Caco-2 (cell line): ENCODE results near the gene CA4. TPM values are rescaled to one million over a fixed set of nuclear protein-coding genes. Genes with fewer than 3 reads are reported as not detected.

Experiments used
- BruUV-seq: library from RNA; stranded (reverse); fragments of 400-500 nt; replicated peaks from 2 replicates; lab custom pipeline; 2021; lab: Mats Ljungman, UMichigan
- CTCF ChIA-PET: fragments of 300-600 bp; sonication (Branson Sonifier 250); formaldehyde crosslinking; loops from one replicate; lab custom pipeline; 2022; ENCODE audit warnings: antibody characterized with exemption; lab: Charles Lee
- POLR2A ChIA-PET: fragments of 300-600 bp; sonication (Branson Sonifier 250); formaldehyde crosslinking; loops from one replicate; lab custom pipeline; 2022; ENCODE audit warnings: antibody characterized with exemption; lab: Charles Lee
- DNase-seq, 2 experiments: peaks; one replicate each; pipeline versions ENCODE4 v3.0.0 to v3.0.0-alpha.2; 2020 to 2022
- H3K27me3 ChIP-seq: replicated peaks from 2 replicates; pipeline ENCODE4 v1.6.0; 2011; ENCODE audit warnings: low read length; ENCODE audit not compliant: control insufficient read depth, insufficient read depth
- H3K36me3 ChIP-seq: 2 replicates; pipeline ENCODE4 v1.5.1; 2011; ENCODE audit warnings: low read length; ENCODE audit not compliant: control insufficient read depth, insufficient read depth
- H3K4me1 ChIP-seq: fragments of 250-450 bp; sonication (Bioruptor Pico); 2 replicates; pipeline ENCODE4 v1.5.1; 2020; ENCODE audit warnings: mild to moderate bottlenecking
- H3K4me3 ChIP-seq: 2 replicates; pipeline ENCODE4 v1.5.1; 2011; ENCODE audit warnings: low read depth, mild to moderate bottlenecking, control low read depth, low read length
- H3K9me3 ChIP-seq: fragments of 250-450 bp; sonication (Bioruptor Pico); 2 replicates; pipeline ENCODE4 v1.5.1; 2020; ENCODE audit warnings: mild to moderate bottlenecking, moderate library complexity
- H3K27ac Mint-ChIP-seq: one replicate; pipeline ENCODE4 v1.8.0; 2022; ENCODE audit warnings: mixed read lengths; ENCODE audit not compliant: unreplicated experiment
- H3K27me3 Mint-ChIP-seq: one replicate; pipeline ENCODE4 v1.8.0; 2022; ENCODE audit warnings: mixed read lengths; ENCODE audit not compliant: insufficient read depth, unreplicated experiment
- H3K36me3 Mint-ChIP-seq: one replicate; pipeline ENCODE4 v1.8.0; 2022; ENCODE audit warnings: mild to moderate bottlenecking, mixed read lengths; ENCODE audit not compliant: insufficient read depth, unreplicated experiment
- H3K4me1 Mint-ChIP-seq: one replicate; pipeline ENCODE4 v1.8.0; 2022; ENCODE audit warnings: low read depth, mixed read lengths; ENCODE audit not compliant: unreplicated experiment
- H3K4me3 Mint-ChIP-seq: one replicate; pipeline ENCODE4 v1.8.0; 2022; ENCODE audit warnings: mild to moderate bottlenecking, moderate library complexity, mixed read lengths; ENCODE audit not compliant: unreplicated experiment
- H3K9me3 Mint-ChIP-seq: one replicate; pipeline ENCODE4 v1.8.0; 2022; ENCODE audit warnings: mixed read lengths; ENCODE audit not compliant: unreplicated experiment
- intact Hi-C: fragments of 100-400 bp; cut with micrococcal nuclease; formaldehyde crosslinking; loops from one replicate; pipeline ENCODE4 v1.10.0; 2022; ENCODE audit not compliant: unreplicated experiment
- total RNA-seq: library from RNA; stranded (reverse); gene quantifications from 2 replicates; pipeline ENCODE4 v1.2.3, GENCODE V29; 2022
- TF ChIP-seq, protein P1 (sequence below), 2 experiments: fragments of 200-600 bp in 1 of 2; IDR thresholded peaks; 1 replicate in 1 of 2; 2 replicates in 1 of 2; pipeline versions ENCODE4 v1.5.1 to v1.8.0; 2011 to 2022; ENCODE audit warnings: antibody characterized with exemption in 1 of 2, control low read depth in 1 of 2, inconsistent platforms in 1 of 2, low read depth in 1 of 2, low read length in 1 of 2, mild to moderate bottlenecking in 1 of 2, moderate library complexity in 1 of 2; ENCODE audit not compliant: insufficient read depth in 1 of 2, severe bottlenecking in 1 of 2, unreplicated experiment in 1 of 2

CA4 gene
- total RNA-seq, 1 experiment from 2014 or later = not detected

DNA sequence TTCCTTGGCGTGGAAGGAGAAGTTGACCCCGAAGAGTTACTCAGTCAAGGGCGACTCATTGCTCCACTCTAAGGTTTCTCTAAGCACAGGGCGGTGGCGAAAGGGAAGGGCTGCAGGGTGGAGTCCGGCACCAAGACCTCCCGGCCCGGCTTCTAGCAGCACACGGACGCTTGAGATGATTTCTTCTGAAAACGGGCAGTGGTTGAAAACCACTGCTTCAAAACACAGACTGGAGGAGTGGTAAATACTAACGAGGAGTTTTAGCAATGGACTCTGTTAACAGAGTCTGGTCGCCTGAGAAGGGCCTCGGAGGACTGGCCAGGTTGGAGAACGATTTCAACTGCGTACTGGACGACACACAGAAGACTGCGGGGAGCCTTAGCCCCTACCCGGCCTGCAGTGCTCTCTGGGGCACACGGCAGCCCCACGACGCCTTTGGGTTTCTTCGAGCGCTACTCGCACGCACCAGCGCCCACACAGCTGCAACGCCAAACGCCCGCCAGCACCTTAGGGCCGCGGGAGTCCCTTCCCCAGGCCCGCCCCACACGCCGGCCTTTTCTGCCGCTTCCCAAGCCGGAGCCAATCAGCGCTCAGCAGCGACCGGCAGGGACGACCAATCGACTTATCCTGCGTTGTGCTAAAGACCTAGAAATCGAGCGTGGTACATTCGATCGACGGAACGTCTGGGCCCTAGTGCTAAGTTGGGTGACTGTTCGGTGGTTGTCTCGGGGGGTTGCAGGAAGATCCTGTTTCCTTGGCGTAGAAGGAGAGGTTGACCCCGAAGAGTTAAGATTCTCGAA lies 14.4 kb upstream of the CA4 start:
- H3K36me3 ChIP-seq = no peaks in the 10 kb centered on the region
- H3K4me1 Mint-ChIP-seq = peaks cover 8% of the 10 kb centered on the region
- H3K4me1 ChIP-seq = no peaks in the 10 kb centered on the region
- no peaks in the 10 kb centered on the region for H3K9me3 Mint-ChIP-seq
- no peaks in the 10 kb centered on the region for H3K9me3 ChIP-seq
- peak overlapping the region; percentile 61 for H3K27ac Mint-ChIP-seq
- H3K27me3 ChIP-seq = no peaks in the 10 kb centered on the region
- TF ChIP-seq, protein P1, sequence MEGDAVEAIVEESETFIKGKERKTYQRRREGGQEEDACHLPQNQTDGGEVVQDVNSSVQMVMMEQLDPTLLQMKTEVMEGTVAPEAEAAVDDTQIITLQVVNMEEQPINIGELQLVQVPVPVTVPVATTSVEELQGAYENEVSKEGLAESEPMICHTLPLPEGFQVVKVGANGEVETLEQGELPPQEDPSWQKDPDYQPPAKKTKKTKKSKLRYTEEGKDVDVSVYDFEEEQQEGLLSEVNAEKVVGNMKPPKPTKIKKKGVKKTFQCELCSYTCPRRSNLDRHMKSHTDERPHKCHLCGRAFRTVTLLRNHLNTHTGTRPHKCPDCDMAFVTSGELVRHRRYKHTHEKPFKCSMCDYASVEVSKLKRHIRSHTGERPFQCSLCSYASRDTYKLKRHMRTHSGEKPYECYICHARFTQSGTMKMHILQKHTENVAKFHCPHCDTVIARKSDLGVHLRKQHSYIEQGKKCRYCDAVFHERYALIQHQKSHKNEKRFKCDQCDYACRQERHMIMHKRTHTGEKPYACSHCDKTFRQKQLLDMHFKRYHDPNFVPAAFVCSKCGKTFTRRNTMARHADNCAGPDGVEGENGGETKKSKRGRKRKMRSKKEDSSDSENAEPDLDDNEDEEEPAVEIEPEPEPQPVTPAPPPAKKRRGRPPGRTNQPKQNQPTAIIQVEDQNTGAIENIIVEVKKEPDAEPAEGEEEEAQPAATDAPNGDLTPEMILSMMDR (IDR thresholded peaks at IDR 0.05; ENCODE audit: insufficient read depth in 1 of 2, low read depth in 1 of 2, low read length in 1 of 2, severe bottlenecking in 1 of 2, unreplicated experiment in 1 of 2) = no peak
- peaks cover 5% of the 10 kb centered on the region for H3K36me3 Mint-ChIP-seq
- POLR2A ChIA-PET = interaction anchor here (0.6 kb wide), 2 partner anchors 89 to 464 kb away, joined by 6 to 8 read pairs; no protein-coding TSS in a partner anchor
- peak overlapping the region; percentile 95 for H3K4me3 ChIP-seq
- H3K27me3 Mint-ChIP-seq = no peaks in the 10 kb centered on the region
- peak overlapping the region; percentile 94 for H3K4me3 Mint-ChIP-seq
- no TSS peak for BruUV-seq
- peak; percentile 92 to 93 for DNase-seq
- CTCF ChIA-PET = no interaction called here
- intact Hi-C loops = no loop called here

DNA sequence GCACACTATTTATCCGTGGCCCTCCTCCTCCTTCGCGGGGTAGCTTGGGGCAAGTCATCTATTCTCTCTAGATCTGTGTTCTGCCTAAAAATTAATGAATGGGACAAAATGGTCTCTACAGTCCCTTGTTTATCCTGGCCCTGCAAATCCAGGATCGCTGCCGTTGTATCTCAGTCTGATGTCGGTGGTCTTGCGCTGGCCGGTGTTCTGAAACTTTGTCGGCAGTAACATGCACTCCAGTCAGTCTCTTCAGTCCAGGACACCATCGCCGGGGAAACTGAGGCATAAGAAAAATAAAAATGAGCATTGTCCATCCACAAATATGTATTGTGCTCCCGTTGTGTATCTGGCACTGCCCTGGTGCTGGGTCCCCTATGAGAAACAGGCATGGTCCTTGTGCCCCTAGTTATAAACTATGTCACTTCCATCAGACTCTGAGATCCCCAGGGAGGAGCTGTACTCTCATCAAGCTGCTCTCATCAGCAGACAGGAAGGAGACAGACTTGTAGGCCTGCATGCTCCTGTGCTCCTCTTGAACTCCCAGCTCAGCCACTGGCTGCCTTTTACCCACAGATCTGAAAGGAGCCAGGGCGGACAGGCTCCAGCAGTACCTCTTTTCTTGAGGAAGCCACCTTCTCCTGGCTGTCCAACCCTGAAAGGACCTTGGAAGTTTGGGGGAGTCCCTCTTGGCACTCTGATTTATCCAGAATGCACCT lies 13.7 kb upstream of the CA4 start:
- BruUV-seq = no TSS peak
- CTCF ChIA-PET = no interaction called here
- peak overlapping the region; percentile 94 for H3K4me3 Mint-ChIP-seq
- TF ChIP-seq, protein P1 (IDR thresholded peaks at IDR 0.05; ENCODE audit: insufficient read depth in 1 of 2, low read depth in 1 of 2, low read length in 1 of 2, severe bottlenecking in 1 of 2, unreplicated experiment in 1 of 2) = no peak
- Histone ChIP-seq H3K36me3 (no peaks in the 10 kb centered on the region), H3K27me3 (no peaks in the 10 kb centered on the region), H3K4me1 (no peaks in the 10 kb centered on the region), H3K4me3 (peak overlapping the region; percentile 95), H3K9me3 (no peaks in the 10 kb centered on the region)
- no peaks in the 10 kb centered on the region for H3K9me3 Mint-ChIP-seq
- POLR2A ChIA-PET = no interaction called here
- H3K27me3 Mint-ChIP-seq = no peaks in the 10 kb centered on the region
- intact Hi-C loops = no loop called here
- peak in 1 of 2 experiments; percentile 24 for DNase-seq
- H3K27ac Mint-ChIP-seq = no peak overlapping the region
- peaks cover 8% of the 10 kb centered on the region for H3K4me1 Mint-ChIP-seq
- H3K36me3 Mint-ChIP-seq = peaks cover 5% of the 10 kb centered on the region

DNA sequence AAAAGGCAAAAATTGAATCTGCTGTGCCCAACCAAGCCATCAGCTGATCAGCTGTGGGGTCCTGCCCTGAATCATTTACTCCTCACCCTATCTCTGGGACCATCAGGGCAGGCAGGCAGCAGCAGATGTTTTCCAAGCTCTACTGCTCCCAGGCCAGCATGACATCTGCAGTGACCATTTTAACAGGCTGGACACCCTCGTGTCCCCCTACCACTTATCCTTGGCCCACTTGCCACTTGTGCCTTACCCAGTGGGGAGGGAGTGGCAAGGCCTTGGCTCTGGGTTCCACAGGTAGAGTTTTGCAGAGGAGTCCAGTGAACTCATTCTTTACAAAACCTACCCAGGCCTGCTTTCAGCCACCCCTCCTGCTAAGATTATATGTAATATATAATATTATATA lies 12.0 kb upstream of the CA4 start:
- POLR2A ChIA-PET = no interaction called here
- CTCF ChIA-PET = interaction anchor here (0.6 kb wide), 1 partner anchor 438 kb away, joined by 3 read pairs; no protein-coding TSS in a partner anchor
- Mint-ChIP-seq H3K4me3 (no peak overlapping the region), H3K4me1 (peaks cover 17% of the 10 kb centered on the region), H3K9me3 (no peaks in the 10 kb centered on the region), H3K27ac (no peak overlapping the region), H3K36me3 (no peaks in the 10 kb centered on the region), H3K27me3 (no peaks in the 10 kb centered on the region)
- intact Hi-C loops = no loop called here
- Histone ChIP-seq H3K9me3 (no peaks in the 10 kb centered on the region), H3K36me3 (no peaks in the 10 kb centered on the region), H3K4me3 (no peak overlapping the region), H3K27me3 (no peaks in the 10 kb centered on the region), H3K4me1 (peaks cover 11% of the 10 kb centered on the region)
- BruUV-seq = no TSS peak
- DNase-seq = peak in 1 of 2 experiments; percentile 5
- TF ChIP-seq, protein P1 (IDR thresholded peaks at IDR 0.05; ENCODE audit: insufficient read depth in 1 of 2, low read depth in 1 of 2, low read length in 1 of 2, severe bottlenecking in 1 of 2, unreplicated experiment in 1 of 2) = no peak
